RWPE1 (cell line): ENCODE results near the gene TMEM59.
"Not testable (repeated sequence)": the region's sequence is repeated elsewhere in the genome, so short reads cannot be mapped to it uniquely, and the experiment has no call there.

ENCODE experiments used
- CTCF ChIA-PET: fragments of 350-600 bp; sonication (Branson Sonifier 250); formaldehyde crosslinking; extraction: SDS; loops from one replicate; lab custom pipeline; 2021; lab: Yijun Ruan, JAX
- POLR2A ChIA-PET: fragments of 400-600 bp; formaldehyde crosslinking; extraction: SDS; loops from one replicate; lab custom pipeline; 2020; ENCODE audit warnings: antibody characterized with exemption; ENCODE audit not compliant: low non-redundant PET; lab: Yijun Ruan, JAX
- DNase-seq: peaks from one replicate; pipeline ENCODE4 v3.0.0; 2012; ENCODE audit warnings: low spot score
- H3K27ac ChIP-seq: fragments of 450-650 bp; 2 replicates; pipeline ENCODE4 v1.5.1; 2017
- TF ChIP-seq, protein P1 (sequence below): fragments of 450-650 bp; conservative IDR thresholded peaks from 2 replicates; pipeline ENCODE4 v1.5.1; 2017; ENCODE audit warnings: low read depth, mild to moderate bottlenecking

Gene TMEM59

DNA sequence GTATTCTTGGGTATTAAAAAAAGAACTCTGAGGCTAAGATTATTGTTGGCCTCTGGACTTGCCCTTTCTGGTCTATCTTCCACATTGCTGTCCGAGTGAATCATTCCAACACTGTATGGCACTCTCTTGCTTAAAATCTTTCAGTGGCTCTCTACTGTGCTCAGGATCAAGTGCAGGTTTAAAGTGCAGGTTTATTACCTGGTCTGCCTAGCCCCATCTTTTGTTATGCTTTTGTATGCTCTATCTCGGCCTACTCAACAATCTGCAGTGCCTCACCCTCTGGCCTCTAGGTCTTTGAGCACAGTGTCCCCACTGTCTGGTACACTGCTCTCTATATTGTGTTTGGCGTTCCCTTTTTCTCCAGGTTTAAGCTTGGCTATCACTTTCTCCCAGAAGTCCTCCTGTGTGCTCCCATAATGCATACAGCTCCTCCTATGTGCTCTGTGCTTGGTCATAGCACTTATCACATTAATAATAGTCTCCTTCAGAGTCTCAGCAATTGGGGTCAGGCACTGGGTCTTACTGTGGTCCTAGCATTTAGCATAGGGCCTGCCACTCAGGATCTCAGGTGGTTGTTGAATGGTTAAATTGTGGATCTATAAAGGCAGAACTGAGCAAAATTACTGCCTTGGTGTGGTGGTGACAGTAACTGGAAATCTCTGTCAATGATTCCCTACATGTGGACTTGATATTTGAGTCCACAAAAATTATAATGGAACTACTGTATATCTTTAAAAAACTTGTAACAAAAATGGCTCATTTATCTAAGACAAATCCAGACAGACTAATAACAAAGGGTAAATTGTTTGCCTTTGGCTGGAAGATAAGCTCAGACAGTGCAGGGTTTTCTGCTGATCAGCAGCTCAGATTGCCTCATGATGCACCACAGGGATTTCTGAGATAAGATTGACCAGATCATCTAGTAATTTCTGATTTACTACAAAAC, 24.4 kb downstream of the TMEM59 start:
- ChIA-PET CTCF (no interaction called here), POLR2A (no interaction called here)
- TF ChIP-seq, protein P1, sequence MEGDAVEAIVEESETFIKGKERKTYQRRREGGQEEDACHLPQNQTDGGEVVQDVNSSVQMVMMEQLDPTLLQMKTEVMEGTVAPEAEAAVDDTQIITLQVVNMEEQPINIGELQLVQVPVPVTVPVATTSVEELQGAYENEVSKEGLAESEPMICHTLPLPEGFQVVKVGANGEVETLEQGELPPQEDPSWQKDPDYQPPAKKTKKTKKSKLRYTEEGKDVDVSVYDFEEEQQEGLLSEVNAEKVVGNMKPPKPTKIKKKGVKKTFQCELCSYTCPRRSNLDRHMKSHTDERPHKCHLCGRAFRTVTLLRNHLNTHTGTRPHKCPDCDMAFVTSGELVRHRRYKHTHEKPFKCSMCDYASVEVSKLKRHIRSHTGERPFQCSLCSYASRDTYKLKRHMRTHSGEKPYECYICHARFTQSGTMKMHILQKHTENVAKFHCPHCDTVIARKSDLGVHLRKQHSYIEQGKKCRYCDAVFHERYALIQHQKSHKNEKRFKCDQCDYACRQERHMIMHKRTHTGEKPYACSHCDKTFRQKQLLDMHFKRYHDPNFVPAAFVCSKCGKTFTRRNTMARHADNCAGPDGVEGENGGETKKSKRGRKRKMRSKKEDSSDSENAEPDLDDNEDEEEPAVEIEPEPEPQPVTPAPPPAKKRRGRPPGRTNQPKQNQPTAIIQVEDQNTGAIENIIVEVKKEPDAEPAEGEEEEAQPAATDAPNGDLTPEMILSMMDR: no peak
- H3K27ac ChIP-seq: no peak overlapping the region
- no peak for DNase-seq

DNA sequence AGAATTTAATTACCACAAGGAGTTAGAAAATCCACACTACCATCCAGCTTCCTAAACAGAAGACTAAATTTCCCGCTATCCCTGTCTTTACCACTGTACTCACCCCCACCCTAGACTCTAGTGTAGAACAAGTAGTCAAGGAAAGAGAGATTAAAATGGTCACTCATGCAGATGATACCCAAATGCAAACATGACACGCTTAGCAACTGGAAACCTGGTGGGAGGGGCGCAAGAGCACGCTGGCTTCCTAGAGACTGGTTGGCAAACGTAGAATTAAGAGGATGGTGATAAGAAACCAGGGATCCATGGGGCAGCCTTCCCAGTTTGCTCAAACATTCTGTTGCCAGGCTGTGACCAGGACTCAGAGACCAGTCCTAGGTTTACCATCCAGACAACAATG, 25.2 kb downstream of the TMEM59 start:
- ChIA-PET POLR2A (no interaction called here), CTCF (no interaction called here)
- TF ChIP-seq, protein P1: no peak

DNA sequence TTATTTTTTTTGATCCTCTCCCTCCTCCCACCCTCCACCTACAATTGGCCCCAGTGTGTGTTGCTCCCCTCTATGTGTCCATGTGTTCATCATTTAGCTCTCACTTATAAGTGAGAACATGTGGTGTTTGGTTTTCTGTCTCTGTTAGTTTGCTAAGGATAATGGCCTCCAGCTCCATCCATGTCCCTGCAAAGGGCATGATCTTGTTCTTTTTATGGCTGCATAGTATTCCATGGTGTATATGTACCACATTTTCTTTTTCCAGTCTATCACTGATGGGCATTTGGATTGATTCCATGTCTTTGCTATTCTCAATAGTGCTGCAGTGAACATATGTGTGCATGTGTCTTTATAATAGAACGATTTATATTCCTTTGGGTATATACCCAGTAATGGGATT, 28.2 kb downstream of the TMEM59 start:
- CTCF ChIA-PET, H3K27ac ChIP-seq, POLR2A ChIA-PET, DNase-seq: not testable (repeated sequence)

More for the DNA sequence above, 25.2 kb downstream of the TMEM59 start:
- no peak for DNase-seq
- H3K27ac ChIP-seq: no peak overlapping the region

DNA sequence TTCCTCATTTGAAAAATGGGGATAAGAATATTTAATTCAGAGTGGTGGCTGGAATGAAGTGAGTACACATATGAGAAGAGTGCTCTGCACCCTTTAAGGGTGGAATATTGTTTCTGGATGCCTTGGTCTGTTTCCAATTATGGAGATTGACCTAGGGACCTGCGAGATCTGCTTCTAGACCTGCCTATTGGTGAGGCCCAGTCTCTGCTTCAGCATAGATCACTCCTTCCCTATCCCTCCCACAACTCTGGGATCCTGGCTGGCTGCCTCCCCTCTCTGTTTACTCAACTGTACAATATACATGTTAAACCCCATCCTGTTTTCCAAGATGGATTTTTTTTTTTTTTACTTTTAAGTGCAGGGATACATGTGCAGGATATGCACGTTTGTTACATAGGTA, 28.6 kb downstream of the TMEM59 start:
- ChIA-PET POLR2A (no interaction called here), CTCF (no interaction called here)
- TF ChIP-seq, protein P1: no peak
- no peak for DNase-seq
- H3K27ac ChIP-seq: no peak overlapping the region

DNA sequence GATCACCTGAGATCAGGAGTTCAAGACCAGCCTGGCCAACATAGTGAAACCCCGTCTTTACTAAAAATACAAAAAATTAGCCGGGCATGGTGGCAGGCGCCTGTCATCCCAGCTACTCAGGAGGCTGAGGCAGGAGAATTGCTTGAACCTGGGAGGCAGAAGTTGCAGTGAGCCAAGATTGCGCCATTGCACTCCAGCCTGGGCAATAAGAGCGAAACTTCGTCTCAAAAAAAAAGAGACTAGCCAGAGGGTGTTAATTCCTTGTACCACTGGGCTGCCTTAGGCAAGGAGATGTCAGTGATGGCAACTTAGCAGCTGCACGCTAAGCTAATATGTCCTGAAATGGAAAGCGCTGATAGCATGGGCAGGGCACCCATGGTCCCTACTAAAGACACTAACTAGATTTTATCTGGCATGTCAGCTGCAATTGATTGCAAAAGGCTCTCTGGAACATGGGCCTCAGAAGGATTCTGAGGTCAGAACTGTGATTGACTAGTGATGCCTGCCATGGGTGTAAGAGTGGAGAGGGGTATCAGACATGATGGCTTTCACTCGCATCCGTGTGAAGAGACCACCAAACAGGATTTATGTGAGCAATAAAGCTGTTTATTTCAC, 33.3 kb downstream of the TMEM59 start:
- POLR2A ChIA-PET, DNase-seq, CTCF ChIA-PET, H3K27ac ChIP-seq: not testable (repeated sequence)

DNA sequence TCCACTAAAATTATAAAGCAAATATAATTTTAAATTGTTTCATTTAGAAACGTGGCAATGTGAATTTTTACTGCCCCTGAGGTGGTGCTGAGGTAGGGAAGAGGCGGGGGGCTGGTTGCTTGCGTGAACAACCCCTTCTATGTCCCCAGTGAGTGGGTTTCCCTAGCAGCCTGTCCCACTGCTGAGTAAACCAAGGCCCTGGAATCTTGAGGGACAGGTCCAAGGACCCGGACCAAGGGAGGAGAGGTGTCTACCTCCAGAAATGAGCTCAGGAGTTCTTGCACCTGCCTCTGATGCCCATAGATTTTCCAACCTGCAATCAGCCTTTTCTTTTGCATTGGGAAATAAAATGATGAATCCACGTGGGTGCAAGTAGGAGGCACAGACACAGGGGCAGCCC, 34.4 kb downstream of the TMEM59 start:
- ChIA-PET POLR2A (no interaction called here), CTCF (interaction anchor here (0.6 kb wide), 1 partner anchor 12 kb away, joined by 4 read pairs; no protein-coding TSS in a partner anchor)
- TF ChIP-seq, protein P1: no peak
- no peak for DNase-seq
- H3K27ac ChIP-seq: no peak overlapping the region

DNA sequence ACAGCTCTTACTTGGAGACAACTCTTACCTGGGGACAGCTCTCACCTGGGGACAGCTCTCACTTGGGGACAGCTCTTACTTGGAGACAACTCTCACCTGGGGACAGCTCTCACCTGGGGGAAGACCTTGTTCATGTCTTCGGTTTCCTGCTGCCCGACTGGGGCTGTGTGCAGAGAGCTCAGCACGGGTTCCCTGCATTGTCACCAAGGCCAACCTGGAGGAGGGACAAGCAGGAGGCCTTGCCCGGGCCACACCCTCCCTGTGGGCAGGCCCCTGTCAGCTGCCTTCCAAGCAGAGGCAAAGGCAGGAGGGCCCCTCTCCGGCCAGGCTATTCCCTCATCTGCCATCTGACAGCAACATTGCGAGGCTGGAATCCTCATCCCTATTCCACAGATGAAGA, 35.0 kb downstream of the TMEM59 start, which contains the start of gene LDLRAD1:
TSS of gene LDLRAD1 (minus strand) at position 208 of the 400 bp plus-strand sequence. CDS start at position 134, 74 bp downstream.
- DNase-seq: no peak
- TF ChIP-seq, protein P1: no peak
- CTCF ChIA-PET: no interaction called here
- no peak within 1 kb of the TSS for H3K27ac ChIP-seq
- POLR2A ChIA-PET: no interaction called here
